GM12875 (cell line): Measurements from ENCODE around the gene GDF15.
"Not testable (repeated sequence)": the region's sequence is repeated elsewhere in the genome, so short reads cannot be mapped to it uniquely, and the experiment has no call there.

Experiments
- H3K4me3 ChIP-seq: one replicate; pipeline ENCODE4 v1.5.1; 2011; ENCODE audit warnings: low read depth, low read length, control low read depth
- TF ChIP-seq, protein P1 (sequence below): IDR thresholded peaks from 2 replicates; pipeline ENCODE4 v1.5.1; 2011; ENCODE audit warnings: low read depth, mild to moderate bottlenecking, control low read depth, inconsistent platforms, low read length, moderate library complexity, borderline replicate concordance; ENCODE audit not compliant: insufficient read depth

Gene GDF15

DNA sequence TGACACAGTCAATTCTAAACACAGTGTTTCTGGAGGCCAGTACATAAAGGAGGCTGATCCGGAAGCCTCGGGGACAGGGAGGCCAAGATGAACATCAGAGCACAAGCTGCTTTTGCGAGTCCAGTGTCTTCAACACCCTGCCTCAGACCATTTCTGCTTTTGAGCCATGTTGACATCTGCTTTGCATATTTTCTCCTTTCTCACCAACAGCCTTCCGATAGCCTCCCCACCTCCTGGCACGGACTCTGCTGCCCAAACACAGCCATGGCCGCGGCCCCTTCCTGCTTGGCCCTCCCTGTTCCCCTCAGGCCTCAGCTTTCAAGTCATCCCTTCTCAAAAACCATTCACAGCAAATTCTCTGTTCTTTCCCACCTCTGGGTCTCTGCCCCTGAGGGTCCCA, 7.9 kb downstream of the GDF15 start:
- TF ChIP-seq, protein P1, sequence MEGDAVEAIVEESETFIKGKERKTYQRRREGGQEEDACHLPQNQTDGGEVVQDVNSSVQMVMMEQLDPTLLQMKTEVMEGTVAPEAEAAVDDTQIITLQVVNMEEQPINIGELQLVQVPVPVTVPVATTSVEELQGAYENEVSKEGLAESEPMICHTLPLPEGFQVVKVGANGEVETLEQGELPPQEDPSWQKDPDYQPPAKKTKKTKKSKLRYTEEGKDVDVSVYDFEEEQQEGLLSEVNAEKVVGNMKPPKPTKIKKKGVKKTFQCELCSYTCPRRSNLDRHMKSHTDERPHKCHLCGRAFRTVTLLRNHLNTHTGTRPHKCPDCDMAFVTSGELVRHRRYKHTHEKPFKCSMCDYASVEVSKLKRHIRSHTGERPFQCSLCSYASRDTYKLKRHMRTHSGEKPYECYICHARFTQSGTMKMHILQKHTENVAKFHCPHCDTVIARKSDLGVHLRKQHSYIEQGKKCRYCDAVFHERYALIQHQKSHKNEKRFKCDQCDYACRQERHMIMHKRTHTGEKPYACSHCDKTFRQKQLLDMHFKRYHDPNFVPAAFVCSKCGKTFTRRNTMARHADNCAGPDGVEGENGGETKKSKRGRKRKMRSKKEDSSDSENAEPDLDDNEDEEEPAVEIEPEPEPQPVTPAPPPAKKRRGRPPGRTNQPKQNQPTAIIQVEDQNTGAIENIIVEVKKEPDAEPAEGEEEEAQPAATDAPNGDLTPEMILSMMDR: no peak
- H3K4me3 ChIP-seq: no peak overlapping the region

DNA sequence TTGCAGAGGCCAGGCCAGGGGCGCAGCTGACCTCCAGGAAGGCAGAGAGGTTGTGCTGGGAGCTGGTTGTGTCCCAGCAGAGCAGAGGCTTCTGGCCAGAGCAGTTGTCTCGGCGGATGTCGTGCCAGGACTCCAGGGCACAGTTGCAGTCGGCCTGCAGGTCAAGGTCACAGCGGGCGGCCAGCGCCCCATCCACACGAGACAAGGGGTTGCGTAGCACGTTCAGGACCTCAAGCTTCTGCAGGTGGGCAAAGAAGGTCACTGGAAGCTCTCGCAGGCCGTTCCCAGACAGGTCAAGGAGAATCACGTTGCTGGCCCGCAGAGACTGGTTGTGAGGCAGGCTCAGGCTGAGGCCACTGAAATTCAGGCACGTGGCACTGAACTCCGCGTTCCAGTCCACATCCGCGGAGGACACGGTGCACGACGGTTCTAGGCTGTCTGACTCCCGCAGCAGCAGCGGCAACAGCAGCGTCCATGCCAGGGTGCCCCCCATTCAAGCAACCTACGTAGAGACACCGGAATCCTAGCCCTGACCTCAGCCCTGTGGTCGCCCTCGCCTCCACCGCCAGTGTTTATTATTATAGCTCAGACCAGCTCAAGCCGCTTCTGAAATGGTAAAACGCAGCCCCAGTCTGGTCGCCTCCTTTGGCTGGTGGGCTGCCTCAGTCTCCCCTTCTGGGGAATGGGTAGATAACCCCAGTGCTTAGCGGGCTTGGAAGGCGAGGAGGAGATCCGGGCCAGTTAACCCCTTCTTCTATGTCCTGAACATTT, 10.7 kb downstream of the GDF15 start:
- H3K4me3 ChIP-seq: peak overlapping the region; percentile 49
- TF ChIP-seq, protein P1: no peak

DNA sequence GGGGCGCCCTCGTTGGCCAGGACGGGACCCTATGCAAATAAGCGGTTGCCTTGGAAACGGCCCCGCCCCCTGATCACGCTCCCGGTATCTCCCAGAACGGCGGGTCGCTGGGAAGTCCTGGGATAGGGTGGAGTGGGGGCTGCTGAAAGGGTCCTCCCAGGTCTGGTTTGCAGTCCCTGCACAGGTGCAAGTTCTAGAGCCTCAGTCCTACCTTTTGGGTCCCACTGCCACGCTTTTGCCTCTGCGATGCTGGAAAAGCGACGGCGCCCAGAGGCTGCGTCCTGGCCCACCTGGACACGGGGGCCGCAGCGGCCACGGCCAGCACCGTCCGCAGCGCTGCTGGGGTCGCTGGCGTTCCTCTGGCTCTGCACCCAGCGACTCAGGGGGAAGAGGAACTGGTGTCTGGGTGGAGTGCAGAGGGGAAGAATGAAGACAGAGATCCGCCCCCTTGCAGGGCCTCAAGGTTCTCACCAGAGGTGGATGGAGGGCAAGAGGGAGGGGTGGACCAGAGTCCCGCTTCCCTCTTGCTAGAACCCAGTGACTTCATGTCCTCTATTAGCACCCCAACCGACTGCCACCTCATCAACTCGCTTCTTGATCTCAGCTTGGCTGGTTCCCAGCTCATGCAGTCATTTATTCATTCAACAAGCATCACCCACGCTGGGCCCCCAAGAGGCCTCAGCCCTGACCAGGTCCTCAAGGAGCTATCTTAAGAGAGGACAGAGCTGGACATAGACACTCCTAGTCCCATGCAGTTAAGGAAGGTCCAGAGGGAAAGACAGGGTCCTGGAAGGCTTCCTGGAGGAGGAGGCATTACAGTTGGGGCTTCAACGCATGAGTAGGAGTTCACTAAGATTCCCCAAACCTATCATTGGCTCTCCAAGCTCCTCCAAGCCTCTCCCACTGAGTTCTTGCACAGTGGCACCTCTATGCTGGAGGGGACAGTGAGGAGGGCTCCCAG, 11.6 kb downstream of the GDF15 start, which contains the start of gene LRRC25:
LRRC25 (minus strand) TSS at position 381 of the 961 bp plus-strand sequence. CDS start 659 bp downstream, outside the sequence.
- TF ChIP-seq, protein P1: no peak
- H3K4me3 ChIP-seq: peak within 1 kb of the TSS; percentile 49

DNA sequence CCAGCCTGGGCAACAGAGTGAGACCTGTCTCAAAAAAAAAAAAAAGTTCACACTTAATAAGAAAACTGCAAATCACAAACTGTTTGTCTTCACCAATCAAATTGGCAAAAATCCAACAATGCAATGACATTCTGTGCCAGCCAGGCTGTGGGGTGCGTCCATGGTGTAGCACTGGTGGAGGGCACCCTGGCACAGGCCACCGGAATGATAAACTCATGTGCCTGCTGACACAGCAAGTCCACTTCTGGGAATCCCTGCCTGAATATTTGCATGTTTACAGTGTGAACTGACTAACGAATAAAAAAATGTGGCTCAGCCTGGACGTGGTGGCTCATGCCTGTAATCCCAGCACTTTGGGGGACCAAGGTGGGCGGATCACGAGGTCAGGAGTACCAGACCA, 13.1 kb downstream of the GDF15 start:
- TF ChIP-seq, protein P1: no peak
- H3K4me3 ChIP-seq: no peak overlapping the region

DNA sequence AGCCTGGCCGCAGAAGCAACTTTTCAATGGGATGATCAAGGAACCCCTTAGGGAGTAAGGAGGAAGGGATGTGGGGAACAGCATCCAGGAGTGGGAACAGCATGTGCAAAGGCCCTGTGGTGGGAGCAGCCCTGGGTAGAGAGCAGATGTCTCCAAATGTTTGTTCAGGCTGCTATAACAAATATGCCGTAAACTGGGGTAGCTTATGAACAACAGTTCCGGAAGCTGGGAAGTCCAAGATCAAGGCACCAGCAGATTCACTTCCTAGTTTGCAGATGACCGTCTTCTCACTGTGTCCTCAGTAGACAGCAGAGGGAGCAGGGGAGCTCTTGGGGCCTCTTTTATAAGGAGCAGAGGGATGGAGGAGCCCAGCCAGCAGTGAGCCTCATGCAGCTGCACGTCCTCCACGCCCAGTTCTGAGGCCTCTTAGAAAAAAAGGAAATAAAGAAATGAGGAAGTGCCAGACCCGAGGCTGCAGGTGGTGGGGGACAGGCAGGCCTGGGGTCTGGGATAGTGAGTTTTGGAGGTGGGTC, 15.7 kb downstream of the GDF15 start:
- no peak overlapping the region for H3K4me3 ChIP-seq
- TF ChIP-seq, protein P1: peak; percentile 45; the same call in 1 of the 2 replicates

DNA sequence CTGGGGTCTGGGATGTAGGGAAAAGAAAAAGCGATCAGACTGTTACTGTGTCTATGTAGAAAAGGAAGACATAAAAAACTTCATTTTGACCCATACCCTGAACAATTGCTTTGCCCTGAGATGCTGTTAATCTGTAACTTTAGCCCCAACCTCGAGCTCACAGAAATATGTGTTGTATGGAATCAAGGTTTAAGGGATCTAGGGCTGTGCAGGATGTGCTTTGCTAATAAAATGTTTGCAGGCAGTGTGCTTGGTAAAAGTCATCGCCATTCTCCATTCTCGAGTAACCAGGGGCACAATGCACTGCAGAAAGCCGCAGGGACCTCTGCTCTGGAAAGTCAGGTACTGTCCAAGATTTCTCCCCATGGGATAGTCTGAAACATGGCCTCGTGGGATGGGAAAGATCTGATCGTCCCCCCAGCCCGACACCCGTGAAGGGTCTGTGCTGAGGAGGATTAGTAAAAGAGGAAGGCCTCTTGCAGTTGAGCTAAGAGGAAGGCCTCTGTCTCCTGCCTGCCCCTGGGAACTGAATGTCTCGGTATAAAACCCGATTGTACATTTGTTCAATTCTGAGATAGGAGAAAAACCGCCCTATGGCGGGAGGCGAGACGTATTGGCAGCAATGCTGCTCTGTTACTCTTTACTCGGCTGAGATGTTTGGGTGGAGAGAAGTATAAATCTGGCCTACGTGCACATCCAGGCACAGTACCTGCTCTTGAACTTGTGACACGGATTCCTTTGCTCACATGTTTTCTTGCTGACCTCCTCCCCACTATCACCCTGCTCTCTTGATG, 16.7 kb downstream of the GDF15 start:
- H3K4me3 ChIP-seq: not testable (repeated sequence)

DNA sequence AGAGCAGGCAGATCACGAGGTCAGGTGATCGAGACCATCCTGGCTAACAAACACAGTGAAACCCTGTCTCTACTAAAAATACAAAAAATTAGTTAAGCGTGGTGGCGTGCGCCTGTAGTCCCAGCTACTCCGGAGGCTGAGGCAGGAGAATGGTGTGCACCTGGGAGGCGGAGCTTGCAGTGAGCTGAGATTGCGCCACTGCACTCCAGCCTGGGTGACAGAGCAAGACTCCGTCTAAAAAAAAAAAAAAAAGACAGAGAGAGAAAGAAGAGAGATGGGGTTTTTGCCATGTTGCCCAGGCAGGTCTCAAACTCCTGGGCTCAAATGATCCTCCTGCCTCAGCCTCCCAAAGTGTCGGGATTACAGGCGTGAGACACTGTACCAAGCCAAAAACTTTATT, 19.8 kb downstream of the GDF15 start:
- not testable (repeated sequence) for H3K4me3 ChIP-seq
